Measurements from ENCODE around the gene GNAT3.

- TF ChIP-seq, protein P1, sequence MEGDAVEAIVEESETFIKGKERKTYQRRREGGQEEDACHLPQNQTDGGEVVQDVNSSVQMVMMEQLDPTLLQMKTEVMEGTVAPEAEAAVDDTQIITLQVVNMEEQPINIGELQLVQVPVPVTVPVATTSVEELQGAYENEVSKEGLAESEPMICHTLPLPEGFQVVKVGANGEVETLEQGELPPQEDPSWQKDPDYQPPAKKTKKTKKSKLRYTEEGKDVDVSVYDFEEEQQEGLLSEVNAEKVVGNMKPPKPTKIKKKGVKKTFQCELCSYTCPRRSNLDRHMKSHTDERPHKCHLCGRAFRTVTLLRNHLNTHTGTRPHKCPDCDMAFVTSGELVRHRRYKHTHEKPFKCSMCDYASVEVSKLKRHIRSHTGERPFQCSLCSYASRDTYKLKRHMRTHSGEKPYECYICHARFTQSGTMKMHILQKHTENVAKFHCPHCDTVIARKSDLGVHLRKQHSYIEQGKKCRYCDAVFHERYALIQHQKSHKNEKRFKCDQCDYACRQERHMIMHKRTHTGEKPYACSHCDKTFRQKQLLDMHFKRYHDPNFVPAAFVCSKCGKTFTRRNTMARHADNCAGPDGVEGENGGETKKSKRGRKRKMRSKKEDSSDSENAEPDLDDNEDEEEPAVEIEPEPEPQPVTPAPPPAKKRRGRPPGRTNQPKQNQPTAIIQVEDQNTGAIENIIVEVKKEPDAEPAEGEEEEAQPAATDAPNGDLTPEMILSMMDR (IDR thresholded peaks at IDR 0.05; ENCODE audit: poor library complexity) = no peak
- TF ChIP-seq EZH2 (IDR thresholded peaks at IDR 0.05; ENCODE audit: borderline replicate concordance) (no peak), EZH2phosphoT487 (IDR thresholded peaks at IDR 0.05; ENCODE audit: low read depth, severe bottlenecking, unreplicated experiment) (no peak)
These were observed 26.1 kb downstream of the GNAT3 start for GRCh38 chr7:80485721-80486120.
